GM12864 (cell line): ENCODE measurements around the gene BACE1.

ENCODE experiments used
- DNase-seq: peaks from one replicate; pipeline ENCODE4 v3.0.0-alpha.2; 2011; ENCODE audit warnings: low read depth
- H3K4me3 ChIP-seq: 2 replicates; pipeline ENCODE4 v1.5.1; 2011; ENCODE audit warnings: mild to moderate bottlenecking, low read depth, low read length, control low read depth
- CTCF ChIP-seq: IDR thresholded peaks from 2 replicates; pipeline ENCODE4 v1.5.1; 2011; ENCODE audit warnings: low read depth, mild to moderate bottlenecking, moderate library complexity, low read length, control low read depth, inconsistent platforms; ENCODE audit errors: missing control alignments

BACE1 gene

GRCh38 chr11:117316197-117316961, at the start of gene BACE1:
BACE1 (minus strand) TSS chr11:117316256; CDS start chr11:117315795, 461 bp downstream.
- no peak for TF ChIP-seq CTCF
- H3K4me3 ChIP-seq = no peak within 1 kb of the TSS; the same call in 1 of the 2 replicates
- DNase-seq = no peak

- H3K4me3 ChIP-seq = no peak overlapping the region
- no peak for TF ChIP-seq CTCF
- no peak for DNase-seq
Observed at GRCh38 chr11:117361432-117361831, 45.4 kb upstream of the BACE1 start.

GRCh38 chr11:117356126-117356890, 40.3 kb upstream of the BACE1 start:
- no peak overlapping the region for H3K4me3 ChIP-seq
- DNase-seq = no peak
- no peak for TF ChIP-seq CTCF

GRCh38 chr11:117354550-117354949, 38.5 kb upstream of the BACE1 start:
- TF ChIP-seq CTCF = no peak
- no peak for DNase-seq
- no peak overlapping the region for H3K4me3 ChIP-seq

- DNase-seq = no peak
- H3K4me3 ChIP-seq = no peak overlapping the region
- TF ChIP-seq CTCF = no peak
Observed at GRCh38 chr11:117345039-117345438, 29.0 kb upstream of the BACE1 start.

- no peak for TF ChIP-seq CTCF
- H3K4me3 ChIP-seq = no peak overlapping the region
- no peak for DNase-seq
Observed at GRCh38 chr11:117337076-117337475, 21.0 kb upstream of the BACE1 start.
